ENCODE measurements around the gene FARP2. TPM values are rescaled to one million over a fixed set of nuclear protein-coding genes. Genes with fewer than 3 reads are reported as not detected.

Gene FARP2
- total and polyA plus RNA-seq, 2 of the 13 experiments (the other 11 are each of a cell fraction or from before 2014, with no cell fraction given) = 28.0 to 45.4 TPM

DNA sequence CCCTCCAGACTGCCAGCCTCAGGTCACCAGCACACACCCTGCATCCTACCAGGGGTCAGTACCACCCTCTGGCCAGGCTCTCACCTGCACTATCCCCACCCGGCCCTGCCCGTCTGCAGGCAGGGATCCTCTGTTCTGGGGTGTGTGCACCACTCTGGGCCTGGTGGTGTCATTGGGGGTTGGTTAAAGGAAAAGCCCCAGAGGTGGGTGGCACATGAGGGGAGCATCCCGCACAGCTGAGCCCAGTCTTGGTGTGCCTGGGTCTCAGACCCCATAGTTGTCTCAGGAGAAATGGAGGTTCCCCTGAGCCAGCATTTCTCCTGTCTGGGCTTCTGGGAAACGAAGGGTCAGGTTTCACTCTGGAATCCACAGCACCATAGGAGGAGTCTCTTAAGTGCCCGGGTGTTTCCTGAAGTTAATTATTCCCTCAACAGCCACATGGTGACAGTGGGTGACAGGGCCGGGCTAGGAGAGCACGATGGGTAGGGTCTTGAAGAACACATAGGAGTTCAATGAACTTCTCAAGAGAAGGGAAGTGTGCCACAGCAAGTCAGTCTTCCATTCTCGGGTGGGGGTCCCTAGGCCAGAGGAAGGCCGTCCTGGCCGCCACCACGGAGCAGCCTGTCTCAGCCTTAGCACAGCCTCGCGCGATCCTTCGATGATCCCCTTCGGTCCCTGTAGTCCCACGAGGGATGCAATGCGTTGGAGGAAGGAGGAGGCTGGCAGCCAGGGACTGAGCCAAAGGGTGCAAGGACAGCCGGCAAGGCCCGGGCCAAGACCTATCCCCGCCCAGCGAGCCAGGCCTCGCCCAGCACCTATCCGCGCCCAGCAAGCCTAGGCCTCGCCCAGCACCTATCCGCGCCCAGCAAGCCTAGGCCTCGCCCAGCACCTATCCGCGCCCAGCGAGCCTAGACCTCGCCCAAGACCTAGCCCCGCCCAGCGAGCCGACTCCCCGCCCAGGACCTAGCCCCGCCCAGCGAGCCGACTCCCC, 1.1 kb upstream of the FARP2 start (continued):
- TF ChIP-seq, protein P1, sequence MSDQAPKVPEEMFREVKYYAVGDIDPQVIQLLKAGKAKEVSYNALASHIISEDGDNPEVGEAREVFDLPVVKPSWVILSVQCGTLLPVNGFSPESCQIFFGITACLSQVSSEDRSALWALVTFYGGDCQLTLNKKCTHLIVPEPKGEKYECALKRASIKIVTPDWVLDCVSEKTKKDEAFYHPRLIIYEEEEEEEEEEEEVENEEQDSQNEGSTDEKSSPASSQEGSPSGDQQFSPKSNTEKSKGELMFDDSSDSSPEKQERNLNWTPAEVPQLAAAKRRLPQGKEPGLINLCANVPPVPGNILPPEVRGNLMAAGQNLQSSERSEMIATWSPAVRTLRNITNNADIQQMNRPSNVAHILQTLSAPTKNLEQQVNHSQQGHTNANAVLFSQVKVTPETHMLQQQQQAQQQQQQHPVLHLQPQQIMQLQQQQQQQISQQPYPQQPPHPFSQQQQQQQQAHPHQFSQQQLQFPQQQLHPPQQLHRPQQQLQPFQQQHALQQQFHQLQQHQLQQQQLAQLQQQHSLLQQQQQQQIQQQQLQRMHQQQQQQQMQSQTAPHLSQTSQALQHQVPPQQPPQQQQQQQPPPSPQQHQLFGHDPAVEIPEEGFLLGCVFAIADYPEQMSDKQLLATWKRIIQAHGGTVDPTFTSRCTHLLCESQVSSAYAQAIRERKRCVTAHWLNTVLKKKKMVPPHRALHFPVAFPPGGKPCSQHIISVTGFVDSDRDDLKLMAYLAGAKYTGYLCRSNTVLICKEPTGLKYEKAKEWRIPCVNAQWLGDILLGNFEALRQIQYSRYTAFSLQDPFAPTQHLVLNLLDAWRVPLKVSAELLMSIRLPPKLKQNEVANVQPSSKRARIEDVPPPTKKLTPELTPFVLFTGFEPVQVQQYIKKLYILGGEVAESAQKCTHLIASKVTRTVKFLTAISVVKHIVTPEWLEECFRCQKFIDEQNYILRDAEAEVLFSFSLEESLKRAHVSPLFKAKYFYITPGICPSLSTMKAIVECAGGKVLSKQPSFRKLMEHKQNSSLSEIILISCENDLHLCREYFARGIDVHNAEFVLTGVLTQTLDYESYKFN (CRISPR knock-in tag; conservative IDR thresholded peaks at IDR 0.05) = peak; percentile 49
- TF ChIP-seq, protein P2, sequence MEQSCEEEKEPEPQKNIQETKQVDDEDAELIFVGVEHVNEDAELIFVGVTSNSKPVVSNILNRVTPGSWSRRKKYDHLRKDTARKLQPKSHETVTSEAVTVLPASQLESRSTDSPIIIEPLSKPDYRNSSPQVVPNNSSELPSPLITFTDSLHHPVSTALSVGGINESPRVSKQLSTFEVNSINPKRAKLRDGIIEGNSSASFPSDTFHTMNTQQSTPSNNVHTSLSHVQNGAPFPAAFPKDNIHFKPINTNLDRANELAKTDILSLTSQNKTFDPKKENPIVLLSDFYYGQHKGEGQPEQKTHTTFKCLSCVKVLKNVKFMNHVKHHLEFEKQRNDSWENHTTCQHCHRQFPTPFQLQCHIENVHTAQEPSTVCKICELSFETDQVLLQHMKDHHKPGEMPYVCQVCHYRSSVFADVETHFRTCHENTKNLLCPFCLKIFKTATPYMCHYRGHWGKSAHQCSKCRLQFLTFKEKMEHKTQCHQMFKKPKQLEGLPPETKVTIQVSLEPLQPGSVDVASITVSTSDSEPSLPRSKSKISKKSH (CRISPR knock-in tag; IDR thresholded peaks at IDR 0.05; ENCODE audit: borderline replicate concordance) = peak; percentile 53; the same call in 1 of the 2 replicates
- TF ChIP-seq MEIS2 (CRISPR knock-in tag; IDR thresholded peaks at IDR 0.05) (0 out of 2 replicates have a peak, but pooled peaks have one; percentile 35), DNMT3B (CRISPR knock-in tag; conservative IDR thresholded peaks at IDR 0.05) (0 out of 2 replicates have a peak, but pooled peaks have one; percentile 69), SIN3B (IDR thresholded peaks at IDR 0.05; ENCODE audit: low read length) (no peak; the same call in 1 of the 2 replicates), SRF (IDR thresholded peaks at IDR 0.05; ENCODE audit: low read depth, low read length) (no peak), ZFP37 (CRISPR knock-in tag; IDR thresholded peaks at IDR 0.05; ENCODE audit: borderline replicate concordance) (peak; percentile 76), CREM (IDR thresholded peaks at IDR 0.05) (peak; percentile 26; the same call in 1 of the 2 replicates), CREM (CRISPR knock-in tag; IDR thresholded peaks at IDR 0.05) (no peak), HOXD1 (CRISPR knock-in tag; IDR thresholded peaks at IDR 0.05) (0 out of 2 replicates have a peak, but pooled peaks have one; percentile 56), ARNTL (CRISPR knock-in tag; IDR thresholded peaks at IDR 0.05) (no peak), BRCA1 (CRISPR knock-in tag; IDR thresholded peaks at IDR 0.05) (no peak), HDAC2 (CRISPR knock-in tag; IDR thresholded peaks at IDR 0.05) (peak; percentile 72; the same call in 1 of the 2 replicates), NRL (CRISPR knock-in tag; IDR thresholded peaks at IDR 0.05; ENCODE audit: borderline replicate concordance) (peak; percentile 81; the same call in 1 of the 2 replicates), TAF15 (IDR thresholded peaks at IDR 0.05; ENCODE audit: low read depth, low read length, poor library complexity, severe bottlenecking) (no peak)
- TF ChIP-seq, protein P3, sequence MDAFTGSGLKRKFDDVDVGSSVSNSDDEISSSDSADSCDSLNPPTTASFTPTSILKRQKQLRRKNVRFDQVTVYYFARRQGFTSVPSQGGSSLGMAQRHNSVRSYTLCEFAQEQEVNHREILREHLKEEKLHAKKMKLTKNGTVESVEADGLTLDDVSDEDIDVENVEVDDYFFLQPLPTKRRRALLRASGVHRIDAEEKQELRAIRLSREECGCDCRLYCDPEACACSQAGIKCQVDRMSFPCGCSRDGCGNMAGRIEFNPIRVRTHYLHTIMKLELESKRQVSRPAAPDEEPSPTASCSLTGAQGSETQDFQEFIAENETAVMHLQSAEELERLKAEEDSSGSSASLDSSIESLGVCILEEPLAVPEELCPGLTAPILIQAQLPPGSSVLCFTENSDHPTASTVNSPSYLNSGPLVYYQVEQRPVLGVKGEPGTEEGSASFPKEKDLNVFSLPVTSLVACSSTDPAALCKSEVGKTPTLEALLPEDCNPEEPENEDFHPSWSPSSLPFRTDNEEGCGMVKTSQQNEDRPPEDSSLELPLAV (CRISPR knock-in tag; conservative IDR thresholded peaks at IDR 0.05; ENCODE audit: low read depth) = no peak
- TF ChIP-seq, protein P4, sequence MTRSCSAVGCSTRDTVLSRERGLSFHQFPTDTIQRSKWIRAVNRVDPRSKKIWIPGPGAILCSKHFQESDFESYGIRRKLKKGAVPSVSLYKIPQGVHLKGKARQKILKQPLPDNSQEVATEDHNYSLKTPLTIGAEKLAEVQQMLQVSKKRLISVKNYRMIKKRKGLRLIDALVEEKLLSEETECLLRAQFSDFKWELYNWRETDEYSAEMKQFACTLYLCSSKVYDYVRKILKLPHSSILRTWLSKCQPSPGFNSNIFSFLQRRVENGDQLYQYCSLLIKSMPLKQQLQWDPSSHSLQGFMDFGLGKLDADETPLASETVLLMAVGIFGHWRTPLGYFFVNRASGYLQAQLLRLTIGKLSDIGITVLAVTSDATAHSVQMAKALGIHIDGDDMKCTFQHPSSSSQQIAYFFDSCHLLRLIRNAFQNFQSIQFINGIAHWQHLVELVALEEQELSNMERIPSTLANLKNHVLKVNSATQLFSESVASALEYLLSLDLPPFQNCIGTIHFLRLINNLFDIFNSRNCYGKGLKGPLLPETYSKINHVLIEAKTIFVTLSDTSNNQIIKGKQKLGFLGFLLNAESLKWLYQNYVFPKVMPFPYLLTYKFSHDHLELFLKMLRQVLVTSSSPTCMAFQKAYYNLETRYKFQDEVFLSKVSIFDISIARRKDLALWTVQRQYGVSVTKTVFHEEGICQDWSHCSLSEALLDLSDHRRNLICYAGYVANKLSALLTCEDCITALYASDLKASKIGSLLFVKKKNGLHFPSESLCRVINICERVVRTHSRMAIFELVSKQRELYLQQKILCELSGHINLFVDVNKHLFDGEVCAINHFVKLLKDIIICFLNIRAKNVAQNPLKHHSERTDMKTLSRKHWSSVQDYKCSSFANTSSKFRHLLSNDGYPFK (CRISPR knock-in tag; IDR thresholded peaks at IDR 0.05; ENCODE audit: borderline replicate concordance) = peak; percentile 32; the same call in 1 of the 2 replicates

All from HepG2 (cell line).